DND-41 (cell line): Measurements from ENCODE around the gene FHL2.

Experiments used
- ATAC-seq: fragments of 200-7000 bp; cut with Tn5 transposase; 3 replicates; pipeline ENCODE4 v1.9.1; 2021; ENCODE audit warnings: low read depth; ENCODE audit not compliant: insufficient read depth
- DNase-seq: peaks from one replicate; pipeline ENCODE4 v3.0.0-alpha.2; 2020
- H2AFZ ChIP-seq: 2 replicates; pipeline ENCODE4 v1.6.0; 2012; ENCODE audit warnings: low read depth, low read length
- H3K27ac ChIP-seq: 2 replicates; pipeline ENCODE4 v1.5.1; 2012; ENCODE audit warnings: low read length, inconsistent platforms
- H3K27me3 ChIP-seq: fragments of 200-600 bp; sonication (generic); 2 replicates; pipeline ENCODE4 v1.6.0; 2012; ENCODE audit warnings: low read length, mild to moderate bottlenecking, inconsistent platforms; ENCODE audit not compliant: insufficient read depth, poor library complexity
- H3K36me3 ChIP-seq: 2 replicates; pipeline ENCODE4 v1.5.1; 2012; ENCODE audit warnings: low read length, inconsistent platforms; ENCODE audit not compliant: insufficient read depth
- H3K4me1 ChIP-seq: 2 replicates; pipeline ENCODE4 v1.5.1; 2012; ENCODE audit warnings: mild to moderate bottlenecking, low read length; ENCODE audit not compliant: insufficient read depth
- H3K4me2 ChIP-seq: 2 replicates; pipeline ENCODE4 v1.6.0; 2012; ENCODE audit warnings: mild to moderate bottlenecking, moderate library complexity, low read length, inconsistent platforms; ENCODE audit not compliant: insufficient read depth
- H3K4me3 ChIP-seq, 2 experiments: fragments of 200-600 bp in 1 of 2; shearing (Covaris generic) in 1 of 2; 2 replicates each; pipeline ENCODE4 v1.5.1; 2012 to 2016; ENCODE audit warnings: inconsistent platforms in 2 of 2, low read length in 2 of 2, mild to moderate bottlenecking in 2 of 2, low read depth in 1 of 2, moderate library complexity in 1 of 2
- H3K79me2 ChIP-seq: 2 replicates; pipeline ENCODE4 v1.6.0; 2012; ENCODE audit warnings: low read length, inconsistent platforms; ENCODE audit not compliant: insufficient read depth
- H3K9ac ChIP-seq: 2 replicates; pipeline ENCODE4 v1.6.0; 2012; ENCODE audit warnings: low read depth, mild to moderate bottlenecking, inconsistent platforms, low read length, moderate library complexity
- H3K9me3 ChIP-seq: 2 replicates; pipeline ENCODE4 v1.5.1; 2012; ENCODE audit warnings: low read length, moderate library complexity, mild to moderate bottlenecking, inconsistent platforms; ENCODE audit not compliant: insufficient read depth, severe bottlenecking
- H4K20me1 ChIP-seq: 2 replicates; pipeline ENCODE4 v1.6.0; 2012; ENCODE audit warnings: low read length; ENCODE audit not compliant: insufficient read depth
- EZH2 ChIP-seq: IDR thresholded peaks from 3 replicates; pipeline ENCODE4 v1.6.1; 2012; ENCODE audit warnings: borderline replicate concordance, low read depth, mild to moderate bottlenecking, moderate library complexity, low read length, inconsistent platforms; ENCODE audit not compliant: severe bottlenecking
- TF ChIP-seq, protein P1 (sequence below): IDR thresholded peaks from 2 replicates; pipeline ENCODE4 v1.5.1; 2012; ENCODE audit warnings: borderline replicate concordance, low read length, moderate library complexity, mild to moderate bottlenecking; ENCODE audit not compliant: poor library complexity, severe bottlenecking; ENCODE audit errors: extremely low read depth

Gene FHL2

DNA sequence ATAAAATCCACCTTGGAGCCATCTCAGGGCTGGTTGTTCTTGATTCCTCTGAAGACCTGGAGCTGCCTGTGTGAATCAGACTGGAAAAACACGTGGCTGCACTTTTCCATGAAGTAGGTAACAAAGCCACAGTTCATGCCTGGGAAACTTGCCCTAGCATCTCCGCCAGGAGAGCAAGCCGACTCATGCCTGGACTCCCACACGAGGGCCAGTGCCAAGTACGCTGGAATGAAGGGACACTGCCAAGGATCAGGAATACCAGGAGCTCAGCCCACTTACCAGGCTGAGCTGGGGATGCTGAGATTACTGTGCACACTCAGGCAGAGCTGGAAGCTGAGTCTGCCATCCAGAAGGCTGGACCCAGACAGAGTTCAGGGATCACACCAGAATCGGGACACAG, 10.9 kb upstream of the FHL2 start:
- ATAC-seq (no peak), DNase-seq (no peak)
- no peaks in the 10 kb centered on the region for H3K36me3 ChIP-seq
- no peak overlapping the region for H2AFZ ChIP-seq
- TF ChIP-seq, protein P1, sequence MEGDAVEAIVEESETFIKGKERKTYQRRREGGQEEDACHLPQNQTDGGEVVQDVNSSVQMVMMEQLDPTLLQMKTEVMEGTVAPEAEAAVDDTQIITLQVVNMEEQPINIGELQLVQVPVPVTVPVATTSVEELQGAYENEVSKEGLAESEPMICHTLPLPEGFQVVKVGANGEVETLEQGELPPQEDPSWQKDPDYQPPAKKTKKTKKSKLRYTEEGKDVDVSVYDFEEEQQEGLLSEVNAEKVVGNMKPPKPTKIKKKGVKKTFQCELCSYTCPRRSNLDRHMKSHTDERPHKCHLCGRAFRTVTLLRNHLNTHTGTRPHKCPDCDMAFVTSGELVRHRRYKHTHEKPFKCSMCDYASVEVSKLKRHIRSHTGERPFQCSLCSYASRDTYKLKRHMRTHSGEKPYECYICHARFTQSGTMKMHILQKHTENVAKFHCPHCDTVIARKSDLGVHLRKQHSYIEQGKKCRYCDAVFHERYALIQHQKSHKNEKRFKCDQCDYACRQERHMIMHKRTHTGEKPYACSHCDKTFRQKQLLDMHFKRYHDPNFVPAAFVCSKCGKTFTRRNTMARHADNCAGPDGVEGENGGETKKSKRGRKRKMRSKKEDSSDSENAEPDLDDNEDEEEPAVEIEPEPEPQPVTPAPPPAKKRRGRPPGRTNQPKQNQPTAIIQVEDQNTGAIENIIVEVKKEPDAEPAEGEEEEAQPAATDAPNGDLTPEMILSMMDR = no peak
- peaks cover 2% of the 10 kb centered on the region for H3K27me3 ChIP-seq
- H4K20me1 ChIP-seq = no peaks in the 10 kb centered on the region
- H3K4me1 ChIP-seq = no peaks in the 10 kb centered on the region
- no peaks in the 10 kb centered on the region for H3K79me2 ChIP-seq
- no peak overlapping the region for H3K4me3 ChIP-seq
- no peak overlapping the region for H3K27ac ChIP-seq
- H3K9ac ChIP-seq = no peak overlapping the region
- H3K9me3 ChIP-seq = no peaks in the 10 kb centered on the region
- H3K4me2 ChIP-seq = no peak overlapping the region

DNA sequence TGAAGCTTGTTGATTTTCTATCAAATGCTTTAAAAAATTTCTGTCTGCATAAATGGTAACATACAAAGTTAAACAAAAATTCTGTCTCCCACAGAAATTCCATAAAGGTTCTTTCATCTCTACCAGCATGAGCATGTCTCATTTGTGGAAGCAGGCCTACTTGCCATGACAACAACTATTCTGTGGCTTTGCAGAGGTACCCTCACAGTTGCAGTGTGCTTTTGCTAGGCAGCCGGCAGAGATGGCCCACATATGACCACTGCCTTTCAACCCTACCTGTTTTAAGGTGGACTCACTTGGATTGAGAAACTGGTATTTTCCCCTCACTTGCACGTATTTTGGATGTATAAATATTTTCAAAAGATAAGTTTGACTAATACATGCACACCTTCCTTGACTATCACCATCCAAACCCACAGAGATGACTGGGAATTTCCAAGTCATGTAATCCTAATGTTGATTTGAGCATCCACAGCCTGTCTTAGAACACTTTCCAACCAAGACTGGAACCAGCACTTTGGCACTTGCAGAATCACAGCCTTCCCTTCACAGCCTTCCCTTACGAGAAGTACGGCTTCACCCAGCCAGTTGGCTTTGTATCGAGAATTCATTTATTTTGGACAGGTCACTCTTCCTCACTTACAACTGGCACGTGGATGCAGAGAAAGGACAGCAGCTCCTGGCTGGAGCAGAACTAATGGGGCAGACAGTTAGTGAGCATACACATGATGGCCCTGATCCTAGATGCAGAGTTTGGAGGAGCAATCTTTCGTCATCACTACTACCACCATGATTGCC, 9.3 kb upstream of the FHL2 start:
- TF ChIP-seq, protein P1 = no peak
- no peak for TF ChIP-seq EZH2
- DNase-seq (no peak), ATAC-seq (no peak)
- no peak overlapping the region for H3K4me3 ChIP-seq
- H3K4me2 ChIP-seq = no peak overlapping the region
- H3K4me1 ChIP-seq = no peaks in the 10 kb centered on the region
- H3K9ac ChIP-seq = no peak overlapping the region
- no peak overlapping the region for H2AFZ ChIP-seq
- H3K27me3 ChIP-seq = peaks cover 2% of the 10 kb centered on the region
- H3K27ac ChIP-seq = no peak overlapping the region
- H3K9me3 ChIP-seq = no peaks in the 10 kb centered on the region
- no peaks in the 10 kb centered on the region for H3K79me2 ChIP-seq
- H3K36me3 ChIP-seq = no peaks in the 10 kb centered on the region
- H4K20me1 ChIP-seq = no peaks in the 10 kb centered on the region

DNA sequence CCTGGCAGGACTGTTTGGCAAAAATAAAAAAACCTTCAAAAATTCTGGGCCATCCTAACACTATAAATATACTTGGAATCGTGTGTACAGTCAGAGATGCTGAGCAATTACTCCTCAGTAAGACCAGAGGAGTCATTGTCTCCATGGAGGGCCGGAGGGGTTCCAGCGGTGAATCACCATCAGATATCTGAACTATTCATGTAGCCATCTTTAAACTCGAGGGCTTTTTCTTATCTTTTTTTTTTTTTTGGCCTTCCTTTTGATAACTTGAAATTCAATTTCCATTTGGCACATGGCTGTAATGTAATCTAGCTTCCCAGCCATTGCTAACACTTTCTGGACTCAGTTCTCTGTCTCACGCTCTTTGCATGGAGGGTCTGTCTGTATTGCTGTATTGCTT, 7.4 kb upstream of the FHL2 start:
- TF ChIP-seq, protein P1 = no peak
- TF ChIP-seq EZH2 = no peak
- Histone ChIP-seq H2AFZ (no peak overlapping the region), H3K4me1 (no peaks in the 10 kb centered on the region), H3K4me2 (no peak overlapping the region), H3K9ac (no peak overlapping the region), H3K79me2 (no peaks in the 10 kb centered on the region), H3K27ac (no peak overlapping the region), H3K36me3 (no peaks in the 10 kb centered on the region), H4K20me1 (no peaks in the 10 kb centered on the region), H3K27me3 (peaks cover 2% of the 10 kb centered on the region), H3K4me3 (no peak overlapping the region), H3K9me3 (no peaks in the 10 kb centered on the region)
- ATAC-seq = no peak
- DNase-seq = no peak

DNA sequence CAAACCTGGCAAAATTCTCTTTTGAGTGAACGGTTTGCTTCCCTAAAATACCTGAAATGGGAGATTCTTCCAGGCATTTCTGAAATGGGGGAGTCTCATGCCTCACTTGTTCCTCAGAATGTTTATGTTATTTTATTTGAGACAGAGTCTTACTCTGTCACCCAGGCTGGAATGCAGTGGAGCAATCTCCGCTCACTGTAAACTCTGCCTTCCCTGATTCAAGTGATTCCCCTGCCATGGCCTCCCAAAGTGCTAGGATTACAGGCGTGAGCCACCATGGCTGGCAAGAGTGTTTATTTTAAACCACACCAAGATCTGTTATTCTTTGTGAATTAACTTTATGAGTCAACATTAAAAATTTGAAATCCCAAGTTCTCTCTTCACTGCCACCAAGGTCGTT, 6.4 kb upstream of the FHL2 start:
- ATAC-seq (no peak), DNase-seq (no peak)
- TF ChIP-seq, protein P1 = no peak
- TF ChIP-seq EZH2 = no peak
- Histone ChIP-seq H3K36me3 (no peaks in the 10 kb centered on the region), H4K20me1 (no peaks in the 10 kb centered on the region), H3K27me3 (peaks cover 2% of the 10 kb centered on the region), H3K4me3 (no peak overlapping the region), H3K27ac (no peak overlapping the region), H3K4me1 (no peaks in the 10 kb centered on the region), H3K79me2 (no peaks in the 10 kb centered on the region), H3K9ac (no peak overlapping the region), H2AFZ (no peak overlapping the region), H3K9me3 (no peaks in the 10 kb centered on the region), H3K4me2 (no peak overlapping the region)
